GM21423 (cell line): ENCODE results near the gene PSTPIP1.

Source experiments
- ATAC-seq: cut with Tn5 transposase; IDR thresholded peaks from one replicate; pipeline ENCODE4 v1.9.1; 2021; ENCODE audit warnings: mild to moderate bottlenecking, moderate library complexity; ENCODE audit not compliant: unreplicated experiment

The PSTPIP1 gene

DNA sequence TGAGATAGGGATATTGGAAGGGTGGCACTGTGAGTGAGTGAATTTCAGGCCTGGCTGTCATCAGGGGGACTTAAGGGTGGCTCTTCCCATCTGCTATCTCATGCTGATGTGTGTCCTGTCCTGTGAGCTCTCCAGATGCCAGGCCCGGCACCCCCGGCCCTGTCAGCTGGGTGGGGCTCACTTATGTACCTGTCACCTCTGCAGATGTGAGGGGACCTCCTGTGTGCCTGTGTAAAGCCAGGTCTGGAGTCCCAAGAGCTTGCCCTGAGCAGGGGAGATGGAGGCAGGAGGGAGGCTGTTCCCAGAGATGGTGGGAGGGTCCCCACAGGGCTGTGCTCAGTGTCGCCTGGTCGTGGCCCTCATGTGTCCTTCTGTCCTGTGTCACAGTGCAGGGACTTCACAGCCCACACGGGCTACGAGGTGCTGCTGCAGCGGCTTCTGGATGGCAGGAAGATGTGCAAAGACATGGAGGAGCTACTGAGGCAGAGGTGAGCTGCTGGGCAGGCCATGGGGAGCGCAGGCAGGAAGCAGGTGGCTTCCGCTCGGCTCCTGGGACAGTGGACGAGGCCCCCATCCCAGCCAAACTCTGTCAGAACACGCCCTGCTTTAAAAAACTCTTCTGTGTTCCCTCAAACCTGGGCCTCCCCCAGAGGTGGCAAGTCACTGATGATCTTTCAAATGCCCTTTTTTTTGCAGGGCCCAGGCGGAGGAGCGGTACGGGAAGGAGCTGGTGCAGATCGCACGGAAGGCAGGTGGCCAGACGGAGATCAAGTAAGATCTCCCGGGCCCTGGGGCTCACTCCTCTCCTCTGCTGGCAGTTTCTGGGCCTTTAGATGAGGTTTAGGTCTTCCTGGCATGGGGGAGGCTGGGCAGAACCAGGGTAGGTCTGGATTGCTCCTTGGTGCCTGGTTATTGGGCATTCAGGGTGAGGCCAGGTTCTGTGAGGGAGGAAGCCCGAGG lies 23.1 kb downstream of the PSTPIP1 start:
- no peak for ATAC-seq

GRCh38 chr15:77018796-77019505 lies 24.0 kb downstream of the PSTPIP1 start:
- ATAC-seq = no peak

GRCh38 chr15:77019521-77020331 lies 24.8 kb downstream of the PSTPIP1 start:
- no peak for ATAC-seq

- ATAC-seq = no peak
Measured at GRCh38 chr15:77020348-77021087, 25.6 kb downstream of the PSTPIP1 start.

GRCh38 chr15:77021088-77021481 lies 26.2 kb downstream of the PSTPIP1 start:
- ATAC-seq = no peak

DNA sequence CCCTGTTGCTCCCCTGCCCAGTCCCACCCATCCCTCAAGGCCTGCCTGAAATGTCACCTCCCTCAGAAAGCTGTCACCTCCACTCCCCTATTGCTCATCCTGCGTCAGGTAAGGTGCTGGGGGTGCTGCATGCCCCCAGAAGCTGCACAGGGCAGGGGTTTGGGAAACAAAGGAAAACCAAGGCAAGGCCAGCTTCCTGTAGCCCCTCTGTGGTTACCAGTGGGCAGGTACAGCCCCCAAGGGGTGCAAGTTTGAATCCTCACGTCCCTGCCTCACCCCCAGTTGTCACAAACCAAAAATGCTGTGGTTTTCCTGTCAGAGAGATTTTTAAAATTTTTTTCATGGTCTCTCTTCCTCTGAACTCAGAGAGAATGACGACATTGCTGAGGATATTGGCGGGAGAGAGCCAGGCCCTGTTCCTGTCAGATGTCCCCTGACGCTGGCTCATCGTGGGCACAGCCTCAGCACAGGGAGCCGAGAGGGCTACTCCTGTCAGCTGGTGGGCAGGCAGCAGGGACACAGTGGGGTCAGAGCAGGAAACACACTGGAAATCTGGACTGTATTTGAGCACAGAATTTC lies 27.0 kb downstream of the PSTPIP1 start:
- ATAC-seq = no peak

DNA sequence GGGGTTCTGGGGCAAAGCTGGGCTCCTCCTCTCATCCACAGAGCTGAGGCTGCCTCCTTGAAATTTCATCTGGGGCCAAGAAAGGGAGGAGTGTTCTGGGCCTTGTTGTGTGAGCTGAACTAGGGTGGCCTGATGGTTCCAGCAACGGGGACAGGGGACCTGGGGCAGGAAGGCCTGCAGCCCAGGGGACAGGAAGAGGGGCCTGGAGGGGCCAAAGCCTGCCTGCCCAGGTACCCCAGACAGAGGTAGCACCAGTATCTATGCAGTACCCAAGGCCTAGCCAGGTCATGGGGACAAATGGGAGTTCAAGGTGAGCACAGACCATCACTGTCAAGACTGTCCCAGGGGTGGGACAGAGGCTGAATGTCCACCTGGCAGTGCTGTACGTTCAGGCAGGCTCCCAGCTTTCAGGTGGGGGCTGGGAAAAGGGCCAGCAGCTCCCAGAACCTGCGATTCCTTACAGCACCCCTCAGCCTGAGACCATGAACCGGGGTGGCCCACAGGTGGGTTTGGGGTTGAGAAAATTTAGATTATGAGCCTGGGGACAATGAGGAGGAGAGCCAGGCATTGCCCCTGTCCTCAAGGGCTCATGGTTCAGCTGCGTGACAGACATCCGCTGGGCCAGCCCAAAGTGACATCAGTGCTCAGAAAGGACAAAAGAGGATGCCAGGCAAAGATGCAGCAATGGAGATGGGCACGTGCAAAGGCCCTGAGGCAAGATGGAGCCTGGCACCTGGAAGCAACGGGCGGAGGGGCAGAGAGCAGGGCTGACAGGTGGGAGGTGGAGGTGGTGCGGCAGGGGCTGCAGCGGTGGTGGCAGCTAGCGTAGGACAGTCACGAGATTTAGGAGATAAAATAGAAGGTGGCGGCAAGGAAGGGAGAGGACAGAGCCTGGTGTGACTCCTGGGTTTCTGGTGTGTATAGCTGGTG lies 28.0 kb downstream of the PSTPIP1 start:
- ATAC-seq = no peak

GRCh38 chr15:77023576-77024272 lies 28.8 kb downstream of the PSTPIP1 start:
- ATAC-seq = no peak

DNA sequence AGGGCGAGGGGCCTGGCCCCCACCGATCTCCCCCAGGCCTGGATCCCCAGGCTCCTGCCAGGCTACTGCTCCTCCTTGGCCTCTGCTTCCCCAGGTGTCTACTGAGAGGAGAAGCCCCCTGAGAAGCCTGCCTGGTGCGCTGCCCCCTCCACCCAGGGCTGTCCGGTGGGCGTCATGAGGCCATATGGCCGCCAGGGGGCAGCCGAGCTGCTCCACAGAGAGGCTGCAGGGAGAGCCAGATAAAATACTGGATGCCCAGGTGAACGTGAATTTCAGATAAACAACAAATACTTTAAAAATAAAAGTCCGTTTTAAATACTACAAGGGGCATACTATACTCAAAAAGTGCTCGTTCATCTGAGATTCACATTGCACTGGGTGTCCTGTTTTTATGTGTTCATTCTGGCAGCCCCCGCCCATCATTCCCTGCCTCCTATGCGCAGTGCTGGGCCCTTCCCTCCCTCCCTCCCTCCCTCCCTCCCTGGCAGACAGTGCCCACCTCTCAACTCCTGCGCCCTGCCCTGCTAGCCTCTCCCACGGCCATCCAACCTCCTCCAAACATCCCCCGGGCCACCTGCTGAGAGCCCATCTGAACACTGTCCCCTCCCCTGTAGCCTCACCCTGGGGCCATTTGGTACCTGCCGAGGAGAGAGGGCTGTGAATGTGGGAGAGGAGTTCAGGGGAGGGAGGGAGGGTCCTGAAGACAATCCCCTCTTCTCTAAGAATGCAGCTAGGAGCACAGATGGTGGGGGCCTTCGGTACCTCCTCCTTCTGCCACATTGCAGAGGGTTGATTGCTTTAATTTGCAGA lies 29.6 kb downstream of the PSTPIP1 start:
- ATAC-seq = no peak

GRCh38 chr15:77025083-77025901 lies 30.4 kb downstream of the PSTPIP1 start:
- ATAC-seq = no peak

DNA sequence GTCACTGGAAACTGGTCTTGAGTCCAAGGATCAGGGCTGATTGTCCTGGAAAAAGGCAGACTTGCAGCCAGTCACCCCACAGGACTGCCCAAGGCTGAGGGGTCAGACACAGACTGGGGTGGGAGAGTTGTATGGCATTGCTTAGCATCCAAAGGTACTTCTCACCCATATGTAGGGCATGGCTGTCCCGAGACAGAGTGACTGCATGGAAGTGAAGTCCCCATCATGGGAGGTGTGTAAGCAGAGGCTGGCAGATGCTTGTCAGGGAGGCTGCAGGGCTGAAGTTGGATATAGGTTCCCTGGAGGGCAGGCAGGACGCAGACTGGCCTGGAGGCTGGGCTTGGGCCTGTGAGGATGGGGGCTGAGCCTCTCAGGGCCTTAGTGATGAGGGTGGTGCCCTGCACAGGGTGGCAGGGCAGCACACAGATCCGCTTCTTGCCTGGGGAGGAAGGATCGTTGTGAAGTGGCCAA lies 31.1 kb downstream of the PSTPIP1 start:
- no peak for ATAC-seq

DNA sequence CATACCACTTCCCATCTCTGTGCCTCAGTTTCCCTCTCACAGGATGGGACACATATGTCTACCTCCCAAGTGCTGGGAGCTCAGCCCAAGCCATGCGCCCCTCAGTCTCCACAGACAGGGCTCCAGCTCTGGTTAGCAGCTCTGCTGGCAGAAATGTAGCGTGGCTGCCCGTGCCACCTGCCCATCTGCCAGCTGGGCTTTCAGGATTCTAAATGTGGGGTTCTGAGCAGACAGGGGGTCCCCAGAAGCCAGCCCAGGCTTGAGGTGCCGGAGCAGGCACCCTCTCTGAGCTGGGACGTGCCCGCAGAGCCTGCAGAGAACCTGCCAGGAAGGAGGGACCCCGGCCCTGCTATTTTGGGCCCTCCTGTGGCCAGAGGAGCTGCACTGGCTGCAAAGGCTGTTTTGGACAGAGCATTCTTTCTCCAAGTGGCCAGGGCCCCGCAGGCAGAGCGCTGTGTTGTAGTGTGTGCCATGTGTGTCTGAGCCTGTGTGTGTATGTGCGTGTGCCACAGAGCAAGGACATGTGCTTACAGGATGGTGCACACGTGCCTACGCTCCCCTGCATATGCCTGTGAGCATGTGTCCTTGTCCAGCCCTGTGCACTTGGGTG lies 31.7 kb downstream of the PSTPIP1 start:
- ATAC-seq = no peak

- ATAC-seq = no peak
Measured at GRCh38 chr15:77027111-77027696, 32.3 kb downstream of the PSTPIP1 start.

DNA sequence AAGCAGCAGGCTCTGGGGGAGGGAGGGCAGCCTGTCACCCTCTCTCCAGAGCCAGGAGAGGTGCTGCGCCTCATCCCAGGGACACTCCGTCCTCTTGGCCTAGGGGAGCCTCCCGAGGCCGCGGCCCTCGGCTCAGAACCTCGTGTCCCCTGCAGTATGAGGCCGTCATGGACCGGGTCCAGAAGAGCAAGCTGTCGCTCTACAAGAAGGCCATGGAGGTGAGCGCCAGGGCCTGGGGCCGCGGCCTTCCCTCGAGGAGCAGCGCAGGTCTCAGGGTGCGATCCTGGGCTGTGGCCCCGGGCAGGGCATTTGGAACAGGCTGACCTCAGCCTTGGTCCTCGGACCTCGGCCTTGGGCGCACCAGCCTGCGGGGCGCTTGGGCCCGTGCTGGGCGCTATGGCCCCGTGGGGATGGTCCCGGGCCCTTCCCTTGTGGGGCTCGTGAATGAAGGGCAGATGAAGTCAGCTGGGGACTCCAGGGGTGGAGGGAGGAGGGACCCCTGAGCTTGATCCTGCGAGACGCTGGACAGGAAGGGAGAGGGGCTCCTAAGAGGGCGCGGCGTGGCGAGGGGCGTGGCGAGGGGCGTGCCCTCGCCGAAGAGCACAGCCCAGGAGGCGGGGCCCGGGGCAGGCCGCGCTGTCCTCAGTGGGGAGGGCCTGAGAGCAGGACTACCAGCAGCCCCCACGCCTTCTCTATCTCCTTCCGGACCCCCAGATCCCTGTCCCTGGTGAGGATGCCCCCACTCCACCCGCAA lies 32.9 kb downstream of the PSTPIP1 start:
- no peak for ATAC-seq
